IMR-90 (cell line): Measurements from ENCODE around the gene SH2D7. TPM values are rescaled to one million over a fixed set of nuclear protein-coding genes. Genes with fewer than 3 reads are reported as not detected.

Experiments used
- ATAC-seq: fragments of 200-7000 bp; cut with Tn5 transposase; 2 replicates; pipeline ENCODE4 v1.9.1; 2020; ENCODE audit warnings: low read depth, mild to moderate bottlenecking, moderate library complexity
- BruUV-seq: library from RNA; stranded (reverse); fragments of 400-500 nt; replicated peaks from 2 replicates; lab custom pipeline; 2021; lab: Mats Ljungman, UMichigan
- CTCF ChIA-PET: fragments of 300-600 bp; formaldehyde crosslinking; extraction: SDS; loops from one replicate; lab custom pipeline; 2021; ENCODE audit warnings: antibody characterized with exemption; lab: Yijun Ruan, JAX
- POLR2A ChIA-PET: fragments of 300-600 bp; sonication (Branson Sonifier 250); formaldehyde crosslinking; loops from one replicate; lab custom pipeline; 2022; ENCODE audit warnings: antibody characterized with exemption; ENCODE audit not compliant: unreplicated experiment; lab: Charles Lee
- DNase-seq: peaks from one replicate; pipeline ENCODE4 v3.0.0; 2013
- H2AFZ ChIP-seq: replicated peaks from 2 replicates; pipeline ENCODE3; 2013; ENCODE audit warnings: low read length, mild to moderate bottlenecking; ENCODE audit not compliant: poor library complexity
- H2AK5ac ChIP-seq: 2 replicates; pipeline ENCODE4 v1.6.1; 2013; ENCODE audit warnings: low read depth, low read length, inconsistent platforms
- H2AK9ac ChIP-seq: replicated peaks from 2 replicates; pipeline ENCODE3; 2013; ENCODE audit warnings: mild to moderate bottlenecking, low read depth, low read length, moderate library complexity; ENCODE audit not compliant: poor library complexity
- H2BK120ac ChIP-seq: 2 replicates; pipeline ENCODE4 v1.6.1; 2013; ENCODE audit warnings: low read depth, low read length, inconsistent platforms
- H2BK15ac ChIP-seq: 3 replicates; pipeline ENCODE4 v1.6.1; 2013; ENCODE audit warnings: low read depth, low read length, inconsistent platforms
- H2BK20ac ChIP-seq: 2 replicates; pipeline ENCODE4 v1.6.1; 2013; ENCODE audit warnings: low read depth, mild to moderate bottlenecking, inconsistent platforms, low read length, moderate library complexity
- H2BK5ac ChIP-seq: 2 replicates; pipeline ENCODE4 v1.6.1; 2013; ENCODE audit warnings: mild to moderate bottlenecking, low read depth, low read length, inconsistent platforms; ENCODE audit not compliant: poor library complexity, severe bottlenecking
- H3K14ac ChIP-seq: replicated peaks from 2 replicates; pipeline ENCODE4 v1.6.1; 2013; ENCODE audit warnings: low read depth, low read length, inconsistent platforms
- H3K18ac ChIP-seq: 2 replicates; pipeline ENCODE4 v1.6.1; 2013; ENCODE audit warnings: low read depth, low read length, control low read depth
- H3K23ac ChIP-seq: 2 replicates; pipeline ENCODE4 v1.6.1; 2013; ENCODE audit warnings: low read depth, low read length, inconsistent platforms
- H3K27ac ChIP-seq: 2 replicates; pipeline ENCODE4 v1.5.1; 2013; ENCODE audit warnings: mild to moderate bottlenecking, control low read depth, low read length; ENCODE audit not compliant: insufficient read depth
- H3K27me3 ChIP-seq: 2 replicates; pipeline ENCODE4 v1.6.1; 2013; ENCODE audit warnings: low read length; ENCODE audit not compliant: control insufficient read depth, insufficient read depth
- H3K36me3 ChIP-seq: 2 replicates; pipeline ENCODE4 v1.6.1; 2013; ENCODE audit warnings: low read length, mixed read lengths; ENCODE audit not compliant: control insufficient read depth, insufficient read depth
- H3K4ac ChIP-seq: 2 replicates; pipeline ENCODE4 v1.6.1; 2013; ENCODE audit warnings: low read depth, low read length, inconsistent platforms
- H3K4me1 ChIP-seq: 2 replicates; pipeline ENCODE4 v1.6.1; 2013; ENCODE audit warnings: low read length, mixed read lengths; ENCODE audit not compliant: control insufficient read depth, insufficient read depth
- H3K4me2 ChIP-seq: 2 replicates; pipeline ENCODE4 v1.6.1; 2013; ENCODE audit warnings: low read depth, mild to moderate bottlenecking, control low read depth, low read length, moderate library complexity
- H3K4me3 ChIP-seq: 2 replicates; pipeline ENCODE4 v1.5.1; 2013; ENCODE audit warnings: low read depth, mild to moderate bottlenecking, control low read depth, low read length, moderate library complexity; ENCODE audit not compliant: insufficient read depth
- H3K56ac ChIP-seq: 2 replicates; pipeline ENCODE4 v1.6.1; 2013; ENCODE audit warnings: low read length, inconsistent platforms; ENCODE audit not compliant: insufficient read depth; ENCODE audit errors: extremely low read depth
- H3K79me1 ChIP-seq, 2 experiments: 2 replicates each; pipeline ENCODE4 v1.6.1; 2013; ENCODE audit warnings: low read length in 2 of 2, inconsistent platforms in 1 of 2, low read depth in 1 of 2
- H3K9ac ChIP-seq: 2 replicates; pipeline ENCODE4 v1.6.1; 2013; ENCODE audit warnings: low read depth, low read length, control low read depth
- H3K9me1 ChIP-seq: 2 replicates; pipeline ENCODE4 v1.6.1; 2013; ENCODE audit warnings: low read length, inconsistent platforms; ENCODE audit not compliant: insufficient read depth
- H3K9me3 ChIP-seq: 2 replicates; pipeline ENCODE4 v1.6.1; 2013; ENCODE audit warnings: low read length; ENCODE audit not compliant: control insufficient read depth, insufficient read depth
- H4K20me1 ChIP-seq: 2 replicates; pipeline ENCODE4 v1.6.1; 2013; ENCODE audit warnings: low read length, inconsistent platforms; ENCODE audit not compliant: insufficient read depth
- H4K5ac ChIP-seq: 2 replicates; pipeline ENCODE4 v1.6.1; 2013; ENCODE audit warnings: mild to moderate bottlenecking, low read depth, low read length, control low read depth
- H4K8ac ChIP-seq, 2 experiments: 2 replicates each; pipeline ENCODE4 v1.6.1; 2013; ENCODE audit warnings: low read depth in 2 of 2, low read length in 2 of 2, control low read depth in 1 of 2, inconsistent platforms in 1 of 2
- H4K91ac ChIP-seq: 2 replicates; pipeline ENCODE4 v1.6.1; 2013; ENCODE audit warnings: low read depth, low read length, inconsistent platforms; ENCODE audit not compliant: insufficient read depth
- BHLHE40 ChIP-seq: fragments of 150-350 bp; IDR thresholded peaks from 2 replicates; pipeline ENCODE4 v1.6.1; 2016; ENCODE audit warnings: mild to moderate bottlenecking, low read depth, low read length
- NFE2L2 ChIP-seq: fragments of 150-350 bp; IDR thresholded peaks from 2 replicates; pipeline ENCODE4 v1.6.1; 2016; ENCODE audit warnings: low read depth, mild to moderate bottlenecking, low read length
- RAD21 ChIP-seq: IDR thresholded peaks from 2 replicates; pipeline ENCODE4 v1.6.1; 2012; ENCODE audit warnings: low read length, improper control_type of control experiment
- WGBS, 2 experiments: methylation state at CpG; one replicate each; pipeline versions ENCODE4 v1.1.5 to v1.1.7; 2013; ENCODE audit warnings: missing lambda C conversion rate in 2 of 2; ENCODE audit not compliant: insufficient read length in 1 of 2; ENCODE audit errors: extremely low coverage in 2 of 2; 5-methylcytosine and 5-hydroxymethylcytosine counted together
- dilution Hi-C: fragments of 300-500 bp; cut with HindIII; formaldehyde crosslinking; loops from one replicate; pipeline ENCODE4 v1.14.3; 2018; ENCODE audit warnings: low sequenced_read_pairs; ENCODE audit not compliant: unreplicated experiment
- in situ Hi-C: fragments of 300-500 bp; cut with MboI; formaldehyde crosslinking; loops from 3 replicates; pipeline ENCODE4 v1.14.3; 2019; ENCODE audit warnings: low sequenced_read_pairs, inconsistent platforms, mixed read lengths
- intact Hi-C: fragments of 100-400 bp; cut with micrococcal nuclease; formaldehyde crosslinking; loops from 2 replicates; pipeline ENCODE4 v1.10.0; 2022
- polyA plus RNA-seq, 3 experiments: library from polyadenylated mRNA; depleted of rRNA; stranded (reverse); fragments of >200 nt; gene quantifications; 2 replicates each; pipeline ENCODE4 v1.2.3, GENCODE V29; 2012; ENCODE audit warnings: low replicate concordance in 1 of 3
- total RNA-seq: library from RNA; depleted of rRNA; stranded (reverse); fragments of >200 nt; gene quantifications from 2 replicates; pipeline ENCODE4 v1.2.3, GENCODE V29; 2012

The SH2D7 gene
- total and polyA plus RNA-seq, 2 of the 4 experiments (the other 2 are of a cell fraction) = not detected

DNA sequence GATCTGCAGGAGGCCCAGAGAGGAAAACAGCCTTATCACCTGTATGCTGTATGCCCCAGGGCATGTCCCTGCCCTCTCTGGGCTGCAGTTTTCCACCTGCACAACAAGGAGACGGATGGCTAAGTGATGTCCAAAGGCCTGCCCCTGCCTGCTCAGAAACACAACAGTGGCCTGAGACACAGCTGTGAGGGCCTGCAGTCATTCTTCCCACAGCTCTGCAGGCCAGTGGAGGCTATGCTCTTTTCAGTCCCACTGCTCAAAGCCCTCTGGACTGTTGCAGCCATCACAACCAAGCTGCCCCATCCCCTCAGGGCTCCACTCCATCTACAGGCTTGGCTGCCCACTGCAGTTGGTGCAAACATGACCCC lies 9.6 kb upstream of the SH2D7 start:
- ATAC-seq (no peak; the same call in 1 of the 2 replicates), DNase-seq (no peak)
- no peaks in the 10 kb centered on the region for H3K79me1 ChIP-seq
- H2BK20ac ChIP-seq = 0 out of 2 replicates have a peak overlapping the region, but pooled peaks have one; percentile 1
- CTCF ChIA-PET = interaction anchor here (0.8 to 1.5 kb wide), 2 partner anchors 9 to 25 kb away, joined by 4 to 8 read pairs; no protein-coding TSS in a partner anchor
- peak overlapping the region; percentile 63 for H3K4ac ChIP-seq
- peaks cover 27% of the 10 kb centered on the region for H3K4me1 ChIP-seq
- dilution Hi-C loops (no loop called here), in situ Hi-C loops (no loop called here), intact Hi-C loops (no loop called here)
- H3K27ac ChIP-seq = peak overlapping the region; percentile 67; the same call in 1 of the 2 replicates
- H3K14ac ChIP-seq = peak overlapping the region; percentile 38; the same call in 1 of the 2 replicates
- H2AFZ ChIP-seq = no peak overlapping the region
- no TSS peak for BruUV-seq
- WGBS, 2 experiments = 70% methylated on average over 1 of the region's 1 CpG; no CpG with 5 or more reads in 1 of the 2 experiments
- no peaks in the 10 kb centered on the region for H3K36me3 ChIP-seq
- H4K8ac ChIP-seq = peak overlapping the region; percentile 30 to 31; a peak in 2 of 4 replicates
- H2BK120ac ChIP-seq = peak overlapping the region; percentile 59
- TF ChIP-seq BHLHE40 (no peak), RAD21 (no peak), NFE2L2 (no peak)
- peak overlapping the region; percentile 71; the same call in 1 of the 2 replicates for H2AK5ac ChIP-seq
- H2BK15ac ChIP-seq = peak overlapping the region; percentile 67; the same call in 2 of the 3 replicates
- peak overlapping the region; percentile 5; the same call in 1 of the 2 replicates for H3K18ac ChIP-seq
- POLR2A ChIA-PET = no interaction called here
- no peak overlapping the region for H3K9ac ChIP-seq
- H3K9me1 ChIP-seq = peaks cover 22% of the 10 kb centered on the region
- H3K27me3 ChIP-seq = no peaks in the 10 kb centered on the region
- no peaks in the 10 kb centered on the region; the same call in 1 of the 2 replicates for H4K20me1 ChIP-seq
- H2BK5ac ChIP-seq = no peak overlapping the region
- no peak overlapping the region for H2AK9ac ChIP-seq
- H3K4me3 ChIP-seq = no peak overlapping the region
- H4K5ac ChIP-seq = peak overlapping the region; percentile 28
- H3K23ac ChIP-seq = 0 out of 2 replicates have a peak overlapping the region, but pooled peaks have one; percentile 0
- H3K9me3 ChIP-seq = no peaks in the 10 kb centered on the region
- H4K91ac ChIP-seq = peak overlapping the region; percentile 61
- H3K4me2 ChIP-seq = no peak overlapping the region
- H3K56ac ChIP-seq = no peak overlapping the region
